Coronary artery (tissue), 2 donors: Measurements from ENCODE around the gene GRIK1.

Experiments
- DNase-seq: peaks from one replicate; pipeline ENCODE4 v3.0.0-alpha.2; 2017; ENCODE audit warnings: low spot score
- H3K27ac ChIP-seq, 2 donors: fragments of 200-600 bp; sonication (generic); one replicate each; pipeline ENCODE4 v1.5.1; 2016 to 2019
- H3K4me3 ChIP-seq: fragments of 200-600 bp; sonication (generic); 2 replicates; pipeline ENCODE4 v1.5.1; 2016; ENCODE audit warnings: mild to moderate bottlenecking, moderate library complexity
- TF ChIP-seq, protein P1 (sequence below): fragments of 200-600 bp; sonication (generic); IDR thresholded peaks from one replicate; pipeline ENCODE4 v1.5.1; 2019; ENCODE audit warnings: antibody characterized with exemption

Gene GRIK1

DNA sequence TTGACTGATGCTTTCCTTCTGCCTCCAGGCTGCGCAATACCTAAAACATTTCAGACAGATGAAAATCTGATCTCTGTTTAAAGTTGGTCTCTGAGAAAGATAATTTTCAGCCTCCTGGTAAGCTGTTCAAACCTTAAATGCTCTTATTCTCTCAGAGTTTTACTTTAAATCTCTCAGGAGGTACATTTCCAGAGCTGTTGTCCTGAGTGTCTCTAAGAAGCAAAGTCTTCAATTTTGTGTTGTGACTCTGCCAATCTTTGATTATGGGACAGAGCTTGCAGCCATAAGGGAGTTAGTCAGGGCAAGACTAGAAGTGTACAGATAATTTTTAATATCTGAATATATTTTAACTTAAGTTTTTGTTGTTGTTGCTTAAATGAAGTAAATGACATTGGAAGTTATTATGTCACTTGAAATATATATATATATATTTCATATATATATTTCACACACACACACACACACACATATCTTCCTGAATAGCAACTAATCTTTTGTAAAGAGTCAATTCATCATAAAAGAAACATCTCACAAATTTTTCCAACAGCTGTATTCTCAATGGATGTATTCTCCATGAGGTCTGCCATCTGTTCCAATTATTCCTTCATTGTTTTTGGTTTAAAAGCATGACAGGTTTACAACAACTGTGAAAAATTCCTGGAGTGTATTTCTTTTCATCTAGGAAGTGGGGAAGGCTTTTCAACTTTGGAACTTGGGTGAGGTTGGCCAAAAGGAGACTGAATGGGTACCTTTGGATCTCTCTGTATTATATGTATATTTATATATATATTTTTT lies 381.7 kb downstream of the GRIK1 start:
- no peak for DNase-seq
- TF ChIP-seq, protein P1, sequence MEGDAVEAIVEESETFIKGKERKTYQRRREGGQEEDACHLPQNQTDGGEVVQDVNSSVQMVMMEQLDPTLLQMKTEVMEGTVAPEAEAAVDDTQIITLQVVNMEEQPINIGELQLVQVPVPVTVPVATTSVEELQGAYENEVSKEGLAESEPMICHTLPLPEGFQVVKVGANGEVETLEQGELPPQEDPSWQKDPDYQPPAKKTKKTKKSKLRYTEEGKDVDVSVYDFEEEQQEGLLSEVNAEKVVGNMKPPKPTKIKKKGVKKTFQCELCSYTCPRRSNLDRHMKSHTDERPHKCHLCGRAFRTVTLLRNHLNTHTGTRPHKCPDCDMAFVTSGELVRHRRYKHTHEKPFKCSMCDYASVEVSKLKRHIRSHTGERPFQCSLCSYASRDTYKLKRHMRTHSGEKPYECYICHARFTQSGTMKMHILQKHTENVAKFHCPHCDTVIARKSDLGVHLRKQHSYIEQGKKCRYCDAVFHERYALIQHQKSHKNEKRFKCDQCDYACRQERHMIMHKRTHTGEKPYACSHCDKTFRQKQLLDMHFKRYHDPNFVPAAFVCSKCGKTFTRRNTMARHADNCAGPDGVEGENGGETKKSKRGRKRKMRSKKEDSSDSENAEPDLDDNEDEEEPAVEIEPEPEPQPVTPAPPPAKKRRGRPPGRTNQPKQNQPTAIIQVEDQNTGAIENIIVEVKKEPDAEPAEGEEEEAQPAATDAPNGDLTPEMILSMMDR: no peak
- Histone ChIP-seq H3K4me3 (no peak overlapping the region), H3K27ac (no peak overlapping the region)

DNA sequence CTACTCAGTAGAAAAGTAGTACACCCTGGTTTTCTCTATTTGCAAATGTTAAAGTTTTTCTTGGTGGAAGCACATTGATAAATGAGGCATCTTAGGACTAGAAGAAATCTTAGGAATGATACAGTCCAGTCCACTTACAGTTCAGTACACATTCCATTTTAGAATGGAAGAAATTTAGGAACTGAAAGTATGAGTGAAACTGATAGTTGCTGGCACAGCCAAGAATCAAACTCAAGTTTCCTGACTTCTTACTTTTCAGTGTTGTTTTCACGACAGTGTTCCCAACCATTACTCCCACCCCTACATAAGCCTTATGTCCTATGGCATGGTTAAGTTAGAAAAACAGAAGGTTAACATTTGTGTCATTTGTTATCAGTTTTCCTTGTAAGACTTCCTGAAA lies 382.6 kb downstream of the GRIK1 start:
- no peak overlapping the region for H3K27ac ChIP-seq
- TF ChIP-seq, protein P1: no peak
- DNase-seq: no peak
- H3K4me3 ChIP-seq: no peak overlapping the region

DNA sequence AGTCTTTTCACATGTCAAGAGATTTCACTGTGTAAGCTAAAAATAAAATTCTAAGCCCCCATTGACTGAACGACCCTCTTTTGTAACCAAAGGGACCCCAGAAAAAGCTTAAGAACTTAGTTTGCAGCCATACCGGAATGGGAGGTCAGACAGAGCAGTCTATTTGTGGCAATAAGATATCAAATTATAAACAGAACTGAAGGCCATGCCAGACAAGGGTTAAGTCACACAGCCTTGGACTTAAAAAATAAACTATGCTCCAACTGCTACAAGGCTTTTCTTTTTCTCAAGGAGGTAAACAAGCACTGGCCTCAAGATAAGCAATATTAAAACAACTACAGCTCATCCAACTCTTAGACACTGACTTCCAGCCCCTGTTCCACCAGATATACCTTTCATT lies 384.2 kb downstream of the GRIK1 start:
- TF ChIP-seq, protein P1: no peak
- no peak for DNase-seq
- Histone ChIP-seq H3K4me3 (no peak overlapping the region), H3K27ac (no peak overlapping the region)

DNA sequence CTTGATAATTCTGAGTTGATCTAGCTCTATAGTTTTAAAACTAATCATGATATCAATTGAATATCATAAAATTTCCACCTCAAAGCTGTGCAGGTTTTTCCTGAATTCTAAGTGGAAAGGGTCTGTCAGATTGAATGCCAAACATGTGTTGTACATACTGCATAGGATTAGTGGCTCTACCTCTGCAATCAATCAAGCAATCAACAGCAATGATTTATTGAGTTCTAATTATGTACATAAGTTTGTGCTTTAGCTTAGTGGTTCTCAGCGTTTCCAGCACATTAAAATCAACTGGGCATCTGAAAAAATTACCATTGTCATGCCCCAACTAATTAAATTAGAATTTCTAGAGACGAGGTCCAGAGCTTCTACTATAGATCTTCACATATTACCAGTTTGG lies 389.6 kb downstream of the GRIK1 start:
- H3K4me3 ChIP-seq: no peak overlapping the region
- TF ChIP-seq, protein P1: no peak
- no peak overlapping the region for H3K27ac ChIP-seq
- no peak for DNase-seq

DNA sequence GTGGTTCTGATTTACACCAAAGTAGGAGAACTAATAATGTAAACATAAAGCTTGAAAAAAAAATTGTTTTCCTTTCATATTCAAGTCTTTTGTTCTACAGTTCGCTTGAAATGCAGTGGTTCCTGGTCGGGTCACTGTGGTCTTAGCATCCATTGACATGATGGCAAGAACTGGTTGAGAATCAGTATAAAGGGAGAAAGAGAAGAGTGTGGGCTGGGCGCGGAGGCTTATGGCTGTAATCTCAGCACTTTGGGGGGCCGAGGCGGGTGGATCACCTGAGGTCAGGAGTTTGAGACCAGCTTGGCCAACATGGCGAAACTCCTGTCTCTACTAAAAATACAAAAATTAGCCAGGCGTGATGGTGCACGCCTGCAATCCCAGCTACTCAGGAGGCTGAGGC lies 390.2 kb downstream of the GRIK1 start:
- TF ChIP-seq, protein P1: no peak
- H3K27ac ChIP-seq: no peak overlapping the region
- no peak overlapping the region for H3K4me3 ChIP-seq
- no peak for DNase-seq

DNA sequence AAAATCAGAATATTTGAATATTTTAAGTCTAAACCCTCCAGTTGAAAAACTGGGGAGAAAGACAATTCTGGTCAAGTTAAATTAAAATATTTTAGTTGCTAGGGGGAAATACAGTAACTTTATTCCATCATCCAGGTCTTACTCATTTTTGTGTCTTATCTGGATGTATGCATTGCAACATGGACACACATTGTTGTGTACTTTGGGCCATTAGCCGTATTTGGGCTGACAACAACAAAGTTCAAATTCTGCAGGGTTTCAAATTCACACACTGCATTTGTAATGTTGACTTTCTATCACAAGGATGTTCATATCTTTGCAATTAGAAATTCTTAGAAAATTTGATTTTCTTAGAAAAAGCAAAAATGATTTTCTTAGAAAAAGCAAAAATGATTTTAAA lies 391.8 kb downstream of the GRIK1 start:
- TF ChIP-seq, protein P1: no peak
- Histone ChIP-seq H3K4me3 (no peak overlapping the region), H3K27ac (no peak overlapping the region)
- no peak for DNase-seq

DNA sequence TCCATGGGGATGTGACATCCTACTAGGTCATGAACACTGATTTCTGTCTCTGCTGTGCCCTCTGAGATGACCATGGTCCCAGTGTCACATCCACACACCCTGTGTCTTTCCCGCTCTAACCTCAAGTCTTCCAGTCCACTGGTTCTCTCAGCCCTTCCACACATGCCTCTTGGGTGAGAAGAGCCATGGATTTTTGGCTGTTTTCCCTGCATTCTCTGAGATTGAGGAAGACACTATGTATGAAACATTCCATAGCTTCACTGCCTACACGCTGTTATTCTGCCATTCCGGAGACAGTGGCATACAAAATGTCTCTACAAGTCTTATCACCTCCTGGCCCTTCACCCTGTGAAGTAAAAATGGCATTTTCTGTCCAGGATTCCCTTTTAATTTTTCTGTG lies 393.7 kb downstream of the GRIK1 start:
- TF ChIP-seq, protein P1: no peak
- no peak overlapping the region for H3K27ac ChIP-seq
- no peak overlapping the region for H3K4me3 ChIP-seq
- no peak for DNase-seq
